Stimulated activated CD8-positive, alpha-beta memory T cell treated with anti-CD3 and anti-CD28 coated beads, Interleukin-2, amount 100 ng/mL, for 48 hours (primary cell): Measurements from ENCODE around the gene RIOK3.
"Not testable (repeated sequence)": the region's sequence is repeated elsewhere in the genome, so short reads cannot be mapped to it uniquely, and the experiment has no call there.

Source experiments
- DNase-seq, 2 donors: peaks; one replicate each; pipeline ENCODE4 v3.0.0-alpha.2; 2020; ENCODE audit warnings: low read depth in 2 of 2

Gene RIOK3

GRCh38 chr18:23451011-23451410 is 2.1 kb upstream of the RIOK3 start:
- DNase-seq, result no peak

GRCh38 chr18:23451491-23451890 is 1.6 kb upstream of the RIOK3 start:
- no peak for DNase-seq

GRCh38 chr18:23452347-23452727 is 750 bp upstream of the RIOK3 start:
- no peak for DNase-seq

GRCh38 chr18:23453680-23454058 is 582 bp downstream of the RIOK3 start:
- DNase-seq, result no peak

GRCh38 chr18:23456835-23457234 is 3.7 kb downstream of the RIOK3 start:
- DNase-seq, result no peak

GRCh38 chr18:23458830-23459529 is 5.9 kb downstream of the RIOK3 start:
- no peak for DNase-seq

- no peak for DNase-seq
Observed at GRCh38 chr18:23459530-23459921, 6.4 kb downstream of the RIOK3 start.

- no peak for DNase-seq
Observed at GRCh38 chr18:23460285-23461273, 7.5 kb downstream of the RIOK3 start.

- DNase-seq, result no peak
Observed at GRCh38 chr18:23462876-23463275, 9.8 kb downstream of the RIOK3 start.

GRCh38 chr18:23468753-23469459 is 15.8 kb downstream of the RIOK3 start:
- no peak for DNase-seq

- DNase-seq, result no peak
Observed at GRCh38 chr18:23470620-23471387, 17.7 kb downstream of the RIOK3 start.

GRCh38 chr18:23471486-23471885 is 18.4 kb downstream of the RIOK3 start:
- DNase-seq, result no peak

GRCh38 chr18:23479829-23480505 is 26.9 kb downstream of the RIOK3 start:
- DNase-seq, result no peak

GRCh38 chr18:23484561-23485182 is 31.6 kb downstream of the RIOK3 start:
- no peak for DNase-seq

GRCh38 chr18:23485386-23485785 is 32.3 kb downstream of the RIOK3 start:
- no peak for DNase-seq

GRCh38 chr18:23487738-23488570 is 34.9 kb downstream of the RIOK3 start:
- DNase-seq, result peak in 1 of 2 donors; percentile 13

- not testable (repeated sequence) for DNase-seq
Observed at GRCh38 chr18:23489586-23489985, 36.5 kb downstream of the RIOK3 start.

- no peak for DNase-seq
Observed at GRCh38 chr18:23493654-23494053, 40.6 kb downstream of the RIOK3 start.

GRCh38 chr18:23494992-23495391 is 41.9 kb downstream of the RIOK3 start:
- DNase-seq, result no peak
